Activated gamma-delta T cell (primary cell): ENCODE results near the gene EML4.

ENCODE experiments used
- DNase-seq: peaks from one replicate; lab custom pipeline; 2025; lab: John Stamatoyannopoulos, UW

The EML4 gene

GRCh38 chr2:42195559-42195958 is 26.4 kb downstream of the EML4 start:
- no peak for DNase-seq

GRCh38 chr2:42196070-42196402 is 26.9 kb downstream of the EML4 start:
- no peak for DNase-seq

GRCh38 chr2:42196403-42197267 is 27.5 kb downstream of the EML4 start:
- DNase-seq, result no peak

GRCh38 chr2:42197792-42198191 is 28.6 kb downstream of the EML4 start:
- DNase-seq, result no peak

- no peak for DNase-seq
These were observed 29.3 kb downstream of the EML4 start for GRCh38 chr2:42198466-42198865.

- DNase-seq, result no peak
These were observed 29.8 kb downstream of the EML4 start for GRCh38 chr2:42199002-42199401.

- DNase-seq, result no peak
These were observed 30.5 kb downstream of the EML4 start for GRCh38 chr2:42199626-42200025.

GRCh38 chr2:42200926-42201855 is 32.0 kb downstream of the EML4 start:
- no peak for DNase-seq

- DNase-seq, result no peak
These were observed 33.5 kb downstream of the EML4 start for GRCh38 chr2:42202634-42203008.

GRCh38 chr2:42203792-42204191 is 34.6 kb downstream of the EML4 start:
- DNase-seq, result no peak

GRCh38 chr2:42205337-42205736 is 36.2 kb downstream of the EML4 start:
- no peak for DNase-seq

- DNase-seq, result no peak
These were observed 38.7 kb downstream of the EML4 start for GRCh38 chr2:42207826-42208225.

- DNase-seq, result no peak
These were observed 41.0 kb downstream of the EML4 start for GRCh38 chr2:42210203-42210602.

- DNase-seq, result no peak
These were observed 42.1 kb downstream of the EML4 start for GRCh38 chr2:42211291-42211690.

GRCh38 chr2:42214669-42215068 is 45.5 kb downstream of the EML4 start:
- no peak for DNase-seq

GRCh38 chr2:42216694-42217093 is 47.5 kb downstream of the EML4 start:
- DNase-seq, result no peak

- DNase-seq, result no peak
These were observed 48.2 kb downstream of the EML4 start for GRCh38 chr2:42217307-42217706.

GRCh38 chr2:42217914-42218313 is 48.8 kb downstream of the EML4 start:
- DNase-seq, result no peak

GRCh38 chr2:42218712-42219111 is 49.6 kb downstream of the EML4 start:
- no peak for DNase-seq

GRCh38 chr2:42219160-42219559 is 50.0 kb downstream of the EML4 start:
- no peak for DNase-seq

GRCh38 chr2:42220566-42220965 is 51.4 kb downstream of the EML4 start:
- DNase-seq, result no peak

GRCh38 chr2:42223067-42223854 is 54.1 kb downstream of the EML4 start:
- no peak for DNase-seq
